Type B pancreatic cell (in vitro differentiated cells): ENCODE results near the gene SLFN5. TPM values are rescaled to one million over a fixed set of nuclear protein-coding genes. Genes with fewer than 3 reads are reported as not detected.
A peak's percentile ranks its signal among the peaks of the same experiment; 100 is the strongest.

Experiments
- DNase-seq: peaks from one replicate; pipeline ENCODE4 v3.0.0; 2021; ENCODE audit warnings: mixed read lengths; ENCODE audit not compliant: unreplicated experiment; ENCODE audit errors: extremely low spot score
- H3K27ac Mint-ChIP-seq: 2 replicates; pipeline ENCODE4 v1.8.0; 2021; ENCODE audit warnings: mild to moderate bottlenecking, mixed read lengths
- H3K27me3 Mint-ChIP-seq: 2 replicates; pipeline ENCODE4 v1.8.0; 2021; ENCODE audit warnings: mixed read lengths
- H3K36me3 Mint-ChIP-seq: 2 replicates; pipeline ENCODE4 v1.8.0; 2021; ENCODE audit warnings: mixed read lengths
- H3K4me1 Mint-ChIP-seq: one replicate; pipeline ENCODE4 v1.8.0; 2021; ENCODE audit warnings: mixed read lengths; ENCODE audit not compliant: unreplicated experiment
- H3K4me3 Mint-ChIP-seq: 2 replicates; pipeline ENCODE4 v1.8.0; 2021; ENCODE audit warnings: mild to moderate bottlenecking, mixed read lengths
- H3K9me3 Mint-ChIP-seq: 2 replicates; pipeline ENCODE4 v1.8.0; 2021; ENCODE audit warnings: mixed read lengths
- total RNA-seq: library from RNA; stranded (reverse); gene quantifications from 2 replicates; pipeline ENCODE4 v1.2.1, GENCODE V29; 2021; ENCODE audit warnings: low replicate concordance
- TF ChIP-seq, protein P1 (sequence below): fragments of 200-600 bp; sonication (generic); conservative IDR thresholded peaks from 2 replicates; pipeline ENCODE4 v1.5.0; 2021; ENCODE audit warnings: antibody characterized with exemption, mild to moderate bottlenecking

The SLFN5 gene
- total RNA-seq, 1 donor from 2014 or later, result 21.7 TPM

DNA sequence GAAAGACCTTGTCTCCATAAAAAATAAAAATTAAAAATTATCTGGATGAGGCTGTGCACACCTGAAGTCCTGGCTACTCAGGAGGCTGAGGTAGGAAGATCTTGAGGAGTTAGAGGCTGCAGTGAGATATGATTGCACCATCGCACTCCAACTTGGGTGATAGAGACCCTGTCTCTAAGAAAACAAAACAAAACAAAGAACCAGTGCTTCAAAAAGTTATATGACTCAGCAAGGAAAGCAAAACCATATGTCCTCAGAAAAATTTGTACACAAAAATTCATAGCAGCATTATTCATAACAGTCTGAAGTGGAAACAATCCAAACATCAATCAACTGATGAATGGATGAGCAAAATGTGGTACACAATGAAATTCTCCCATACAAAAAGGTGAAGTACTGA lies 48.9 kb downstream of the SLFN5 start:
- H3K4me3 Mint-ChIP-seq, result no peak overlapping the region
- H3K4me1 Mint-ChIP-seq, result no peaks in the 10 kb centered on the region
- DNase-seq, result no peak
- TF ChIP-seq, protein P1, sequence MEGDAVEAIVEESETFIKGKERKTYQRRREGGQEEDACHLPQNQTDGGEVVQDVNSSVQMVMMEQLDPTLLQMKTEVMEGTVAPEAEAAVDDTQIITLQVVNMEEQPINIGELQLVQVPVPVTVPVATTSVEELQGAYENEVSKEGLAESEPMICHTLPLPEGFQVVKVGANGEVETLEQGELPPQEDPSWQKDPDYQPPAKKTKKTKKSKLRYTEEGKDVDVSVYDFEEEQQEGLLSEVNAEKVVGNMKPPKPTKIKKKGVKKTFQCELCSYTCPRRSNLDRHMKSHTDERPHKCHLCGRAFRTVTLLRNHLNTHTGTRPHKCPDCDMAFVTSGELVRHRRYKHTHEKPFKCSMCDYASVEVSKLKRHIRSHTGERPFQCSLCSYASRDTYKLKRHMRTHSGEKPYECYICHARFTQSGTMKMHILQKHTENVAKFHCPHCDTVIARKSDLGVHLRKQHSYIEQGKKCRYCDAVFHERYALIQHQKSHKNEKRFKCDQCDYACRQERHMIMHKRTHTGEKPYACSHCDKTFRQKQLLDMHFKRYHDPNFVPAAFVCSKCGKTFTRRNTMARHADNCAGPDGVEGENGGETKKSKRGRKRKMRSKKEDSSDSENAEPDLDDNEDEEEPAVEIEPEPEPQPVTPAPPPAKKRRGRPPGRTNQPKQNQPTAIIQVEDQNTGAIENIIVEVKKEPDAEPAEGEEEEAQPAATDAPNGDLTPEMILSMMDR, result no peak
- H3K27me3 Mint-ChIP-seq, result peaks cover 14% of the 10 kb centered on the region
- peaks cover 10% of the 10 kb centered on the region for H3K9me3 Mint-ChIP-seq
- no peak overlapping the region for H3K27ac Mint-ChIP-seq
- no peaks in the 10 kb centered on the region for H3K36me3 Mint-ChIP-seq

DNA sequence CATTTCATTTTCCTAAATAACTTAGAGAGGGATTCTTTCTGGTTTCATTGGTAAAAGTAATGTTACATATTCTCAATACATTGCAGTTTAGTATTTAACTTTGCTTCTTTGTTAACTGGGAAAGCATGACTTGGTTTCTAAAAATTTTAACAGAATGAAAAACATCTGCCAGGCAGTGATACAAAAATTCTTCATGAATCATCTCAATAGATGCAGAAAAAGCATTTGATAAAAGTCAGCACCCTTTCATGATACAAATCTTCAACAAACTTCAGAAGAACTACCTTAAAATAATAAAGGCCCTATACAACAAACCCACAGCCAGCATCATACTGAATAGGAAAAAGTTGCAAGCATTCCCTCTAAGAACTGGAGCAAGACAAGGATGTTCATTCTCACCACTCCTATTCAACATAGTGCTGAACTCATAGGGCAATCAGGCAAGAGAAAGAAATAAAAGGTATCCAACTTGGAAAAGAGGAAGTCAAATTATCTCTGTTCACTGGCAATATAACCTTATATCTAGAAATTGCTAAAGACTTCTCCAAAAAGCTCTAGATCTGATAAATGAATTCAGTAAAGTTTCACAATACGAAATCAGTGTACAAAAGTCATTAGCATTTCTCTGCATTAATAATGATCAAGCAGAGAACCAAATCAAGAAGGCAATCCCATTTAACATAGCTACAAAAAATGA lies 50.4 kb downstream of the SLFN5 start:
- peaks cover 17% of the 10 kb centered on the region for H3K9me3 Mint-ChIP-seq
- H3K27me3 Mint-ChIP-seq, result peaks cover 21% of the 10 kb centered on the region
- no peak overlapping the region for H3K4me3 Mint-ChIP-seq
- TF ChIP-seq, protein P1, result no peak
- no peak for DNase-seq
- H3K4me1 Mint-ChIP-seq, result no peaks in the 10 kb centered on the region
- no peak overlapping the region for H3K27ac Mint-ChIP-seq
- no peaks in the 10 kb centered on the region for H3K36me3 Mint-ChIP-seq

DNA sequence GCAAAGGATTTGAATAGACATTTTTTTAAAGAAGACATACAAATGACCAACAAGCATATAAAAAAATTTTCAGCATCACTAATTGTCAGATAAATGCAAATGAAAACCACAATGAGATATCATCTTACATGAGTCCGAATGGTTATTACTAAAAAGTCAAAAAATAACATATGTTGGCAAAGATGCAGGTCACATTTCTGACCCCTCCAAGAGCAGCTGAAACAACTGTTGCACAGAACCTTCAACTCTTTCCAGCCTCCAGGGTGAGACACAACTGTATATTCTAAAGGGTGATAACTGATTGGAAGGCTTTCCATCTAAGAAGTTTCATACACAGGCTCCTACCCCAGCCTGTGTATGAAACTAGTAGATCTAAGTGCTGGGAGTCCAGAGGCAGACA lies 51.9 kb downstream of the SLFN5 start:
- H3K4me1 Mint-ChIP-seq, result peaks cover 5% of the 10 kb centered on the region
- TF ChIP-seq, protein P1, result no peak
- peak overlapping the region; percentile 24 for H3K4me3 Mint-ChIP-seq
- peaks cover 22% of the 10 kb centered on the region for H3K9me3 Mint-ChIP-seq
- H3K36me3 Mint-ChIP-seq, result peaks cover 5% of the 10 kb centered on the region
- DNase-seq, result no peak
- H3K27ac Mint-ChIP-seq, result peak overlapping the region; percentile 80
- peaks cover 26% of the 10 kb centered on the region for H3K27me3 Mint-ChIP-seq

DNA sequence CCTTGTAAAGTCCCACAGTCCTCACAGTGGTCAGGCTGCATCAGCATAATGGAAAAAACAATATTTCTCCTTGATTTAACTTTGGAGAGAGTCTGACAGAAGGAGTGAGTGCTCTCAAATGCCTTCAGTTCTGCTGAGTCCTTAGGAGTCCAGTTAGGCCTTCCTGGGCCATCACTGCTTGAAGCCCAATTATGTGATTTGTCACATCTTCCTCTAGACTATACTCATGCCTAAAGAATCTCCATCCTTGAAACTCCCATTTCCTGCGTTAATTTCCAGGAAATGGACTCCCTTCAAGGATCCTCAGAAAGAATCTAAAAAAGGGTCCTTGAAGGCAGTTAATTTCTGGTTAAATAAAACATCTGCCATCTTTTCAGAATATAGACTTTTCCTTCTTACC lies 52.8 kb downstream of the SLFN5 start:
- TF ChIP-seq, protein P1, result no peak
- DNase-seq, result no peak
- Mint-ChIP-seq H3K4me1 (peaks cover 5% of the 10 kb centered on the region), H3K27ac (peak overlapping the region; percentile 68), H3K4me3 (no peak overlapping the region), H3K27me3 (peaks cover 26% of the 10 kb centered on the region), H3K36me3 (peaks cover 5% of the 10 kb centered on the region), H3K9me3 (peaks cover 22% of the 10 kb centered on the region)

DNA sequence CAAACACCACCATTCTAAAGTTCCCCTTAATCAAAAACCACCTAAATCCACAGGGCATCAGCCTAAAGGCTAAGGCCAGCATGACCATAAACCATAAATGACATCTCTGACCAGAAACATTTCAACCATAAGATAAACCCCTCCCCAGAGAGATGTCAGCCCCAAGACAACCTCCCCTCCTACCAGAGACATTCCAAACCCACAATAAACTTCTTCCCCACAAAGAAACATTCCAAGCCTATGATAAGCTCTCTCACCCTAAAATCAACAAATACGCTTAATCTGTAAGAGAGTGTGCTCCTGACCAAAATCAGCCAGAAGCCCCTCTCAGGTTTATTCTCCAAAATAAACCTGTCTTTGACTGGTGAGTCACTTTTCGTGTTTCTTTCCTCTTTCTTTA lies 54.8 kb downstream of the SLFN5 start:
- Mint-ChIP-seq H3K4me3 (no peak overlapping the region), H3K4me1 (peaks cover 5% of the 10 kb centered on the region), H3K9me3 (peaks cover 27% of the 10 kb centered on the region), H3K27ac (no peak overlapping the region), H3K27me3 (peaks cover 20% of the 10 kb centered on the region), H3K36me3 (peaks cover 10% of the 10 kb centered on the region)
- DNase-seq, result no peak
- TF ChIP-seq, protein P1, result no peak
